Measurements from ENCODE around the gene NUP43.
"Not testable (repeated sequence)": the region's sequence is repeated elsewhere in the genome, so short reads cannot be mapped to it uniquely, and the experiment has no call there.

The NUP43 gene

GRCh38 chr6:149696901-149697300 is 49.4 kb downstream of the NUP43 start:
- Mint-ChIP-seq H3K4me3 (no peak overlapping the region), H3K27ac (no peak overlapping the region), H3K4me1 (peaks cover 7% of the 10 kb centered on the region), H3K36me3 (ENCODE audit: low read depth) (peaks cover 35% of the 10 kb centered on the region), H3K9me3 (no peaks in the 10 kb centered on the region), H3K27me3 (ENCODE audit: low read depth) (no peaks in the 10 kb centered on the region)
- no peak for TF ChIP-seq CTCF (IDR thresholded peaks at IDR 0.05; ENCODE audit: unreplicated experiment in 3 of 3)

GRCh38 chr6:149694921-149695320 is 51.4 kb downstream of the NUP43 start:
- Mint-ChIP-seq H3K4me3 (no peak overlapping the region), H3K27ac (no peak overlapping the region), H3K9me3 (no peaks in the 10 kb centered on the region), H3K27me3 (ENCODE audit: low read depth) (no peaks in the 10 kb centered on the region), H3K4me1 (peaks cover 4% of the 10 kb centered on the region), H3K36me3 (ENCODE audit: low read depth) (peaks cover 43% of the 10 kb centered on the region)
- TF ChIP-seq CTCF (IDR thresholded peaks at IDR 0.05; ENCODE audit: unreplicated experiment in 3 of 3): no peak

GRCh38 chr6:149691201-149691600 is 55.1 kb downstream of the NUP43 start:
- Mint-ChIP-seq H3K4me3 (no peak overlapping the region), H3K9me3 (no peaks in the 10 kb centered on the region), H3K27me3 (ENCODE audit: low read depth) (no peaks in the 10 kb centered on the region), H3K4me1 (peaks cover 4% of the 10 kb centered on the region), H3K36me3 (ENCODE audit: low read depth) (peaks cover 62% of the 10 kb centered on the region), H3K27ac (no peak overlapping the region)
- no peak for TF ChIP-seq CTCF (IDR thresholded peaks at IDR 0.05; ENCODE audit: unreplicated experiment in 3 of 3)

GRCh38 chr6:149686230-149686629 is 60.1 kb downstream of the NUP43 start:
- no peak for TF ChIP-seq CTCF (IDR thresholded peaks at IDR 0.05; ENCODE audit: unreplicated experiment in 3 of 3)
- Mint-ChIP-seq H3K9me3 (no peaks in the 10 kb centered on the region), H3K27me3 (ENCODE audit: low read depth) (no peaks in the 10 kb centered on the region), H3K4me3 (no peak overlapping the region), H3K4me1 (peaks cover 10% of the 10 kb centered on the region), H3K36me3 (ENCODE audit: low read depth) (peaks cover 57% of the 10 kb centered on the region), H3K27ac (no peak overlapping the region)

- Mint-ChIP-seq H3K27me3 (ENCODE audit: low read depth) (no peaks in the 10 kb centered on the region), H3K27ac (no peak overlapping the region), H3K4me3 (no peak overlapping the region), H3K9me3 (no peaks in the 10 kb centered on the region), H3K36me3 (ENCODE audit: low read depth) (peaks cover 54% of the 10 kb centered on the region), H3K4me1 (peaks cover 16% of the 10 kb centered on the region)
- TF ChIP-seq CTCF (IDR thresholded peaks at IDR 0.05; ENCODE audit: unreplicated experiment in 3 of 3): no peak
These were observed 63.0 kb downstream of the NUP43 start for GRCh38 chr6:149683256-149683859.

- not testable (repeated sequence) for H3K9me3 Mint-ChIP-seq
These were observed 64.5 kb downstream of the NUP43 start for GRCh38 chr6:149681845-149682244.

More at GRCh38 chr6:149681845-149682244, 64.5 kb downstream of the NUP43 start:
- H3K27ac Mint-ChIP-seq; H3K4me3 Mint-ChIP-seq; H3K27me3 Mint-ChIP-seq (ENCODE audit: low read depth): not testable (repeated sequence)
- H3K4me1 Mint-ChIP-seq: peaks cover 16% of the 10 kb centered on the region
- H3K36me3 Mint-ChIP-seq (ENCODE audit: low read depth): peaks cover 59% of the 10 kb centered on the region
